Fibroblast of skin of scalp (primary cell): ENCODE data around the gene ARHGEF11.
A peak's percentile ranks its signal among the peaks of the same experiment; 100 is the strongest.
"Not testable (repeated sequence)": the region's sequence is repeated elsewhere in the genome, so short reads cannot be mapped to it uniquely, and the experiment has no call there.

Experiments
- DNase-seq: peaks from one replicate; pipeline ENCODE4 v3.0.0-alpha.2; 2013

ARHGEF11 gene

GRCh38 chr1:156927215-156928042 lies 118.1 kb downstream of the ARHGEF11 start:
- peak; percentile 70 for DNase-seq

GRCh38 chr1:156926695-156927094 lies 118.8 kb downstream of the ARHGEF11 start:
- not testable (repeated sequence) for DNase-seq

GRCh38 chr1:156926175-156926574 lies 119.4 kb downstream of the ARHGEF11 start:
- DNase-seq, result peak; percentile 86

GRCh38 chr1:156925154-156926010 lies 120.2 kb downstream of the ARHGEF11 start:
- DNase-seq, result no peak

- no peak for DNase-seq
Observed at GRCh38 chr1:156924478-156925153, 120.9 kb downstream of the ARHGEF11 start.

GRCh38 chr1:156923670-156924477 lies 121.7 kb downstream of the ARHGEF11 start:
- no peak for DNase-seq

GRCh38 chr1:156922986-156923669 lies 122.4 kb downstream of the ARHGEF11 start:
- DNase-seq, result no peak

GRCh38 chr1:156921053-156921529 lies 124.5 kb downstream of the ARHGEF11 start:
- no peak for DNase-seq

- DNase-seq, result peak; percentile 81
Observed at GRCh38 chr1:156920233-156921052, 125.1 kb downstream of the ARHGEF11 start, which contains the start of gene LRRC71. Gene LRRC71 (plus strand): TSS chr1:156920632. CDS start chr1:156920804, 172 bp downstream.

GRCh38 chr1:156914440-156914856 lies 131.1 kb downstream of the ARHGEF11 start:
- DNase-seq, result peak; percentile 65

- no peak for DNase-seq
Observed at GRCh38 chr1:156913809-156914387, 131.6 kb downstream of the ARHGEF11 start.

GRCh38 chr1:156912861-156913808 lies 132.4 kb downstream of the ARHGEF11 start:
- DNase-seq, result no peak

- DNase-seq, result no peak
Observed at GRCh38 chr1:156912310-156912709, 133.2 kb downstream of the ARHGEF11 start.

GRCh38 chr1:156911577-156912298 lies 133.8 kb downstream of the ARHGEF11 start:
- DNase-seq, result no peak

GRCh38 chr1:156910309-156910782 lies 135.2 kb downstream of the ARHGEF11 start:
- DNase-seq, result no peak

- DNase-seq, result no peak
Observed at GRCh38 chr1:156909671-156910070, 135.9 kb downstream of the ARHGEF11 start.

- no peak for DNase-seq
Observed at GRCh38 chr1:156908955-156909354, 136.6 kb downstream of the ARHGEF11 start.

- no peak for DNase-seq
Observed at GRCh38 chr1:156908541-156908940, 137.0 kb downstream of the ARHGEF11 start.
